H7 (cell line): Measurements from ENCODE around the gene APCDD1. TPM values are rescaled to one million over a fixed set of nuclear protein-coding genes. Genes with fewer than 3 reads are reported as not detected.

ENCODE experiments used
- DNase-seq: peaks from one replicate; pipeline ENCODE4 v3.0.0; 2012
- H3K27me3 ChIP-seq: 2 replicates; pipeline ENCODE4 v1.6.0; 2011; ENCODE audit warnings: mild to moderate bottlenecking, low read length; ENCODE audit not compliant: control insufficient read depth, insufficient read depth
- H3K36me3 ChIP-seq: replicated peaks from 2 replicates; pipeline ENCODE4 v1.5.1; 2011; ENCODE audit warnings: low read length; ENCODE audit not compliant: control insufficient read depth, insufficient read depth
- H3K4me3 ChIP-seq: 2 replicates; pipeline ENCODE4 v1.5.1; 2011; ENCODE audit warnings: low read depth, mild to moderate bottlenecking, control low read depth, low read length, moderate library complexity; ENCODE audit not compliant: insufficient read depth
- total RNA-seq: library from RNA; depleted of rRNA; stranded (reverse); fragments of >200 nt; shearing (Covaris generic); gene quantifications from 2 replicates; pipeline ENCODE4 v1.2.3, GENCODE V29; 2014

APCDD1 gene
- total RNA-seq, 1 experiment from 2014 or later: 26.8 TPM

- DNase-seq: no peak
- Histone ChIP-seq H3K4me3 (no peak overlapping the region), H3K36me3 (no peaks in the 10 kb centered on the region), H3K27me3 (no peaks in the 10 kb centered on the region)
These were observed 34.9 kb upstream of the APCDD1 start for GRCh38 chr18:10419420-10420103.

- no peak for DNase-seq
- no peaks in the 10 kb centered on the region for H3K27me3 ChIP-seq
- no peak overlapping the region for H3K4me3 ChIP-seq
- no peaks in the 10 kb centered on the region for H3K36me3 ChIP-seq
These were observed 33.7 kb upstream of the APCDD1 start for GRCh38 chr18:10420561-10421352.

DNA sequence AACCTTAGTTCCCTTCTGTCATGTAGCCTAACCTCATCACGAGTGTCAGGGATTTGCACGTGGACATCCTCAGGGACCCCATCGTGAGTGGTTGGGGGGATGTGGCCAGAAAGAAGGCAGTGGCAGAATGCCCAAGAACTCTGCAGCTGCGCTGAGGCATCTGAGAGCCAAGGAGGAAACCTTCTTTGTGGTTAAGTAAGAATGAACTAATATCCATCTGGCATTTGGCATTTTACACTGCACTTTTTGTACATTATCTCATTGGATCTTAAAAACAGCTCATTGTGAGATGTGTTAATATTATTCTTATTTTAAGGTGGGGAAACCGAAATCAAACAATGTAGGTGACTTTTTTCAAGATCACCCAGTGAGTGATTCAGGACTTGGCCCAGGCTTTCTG, 32.6 kb upstream of the APCDD1 start:
- no peak overlapping the region for H3K4me3 ChIP-seq
- DNase-seq: no peak
- H3K36me3 ChIP-seq: no peaks in the 10 kb centered on the region
- H3K27me3 ChIP-seq: no peaks in the 10 kb centered on the region

DNA sequence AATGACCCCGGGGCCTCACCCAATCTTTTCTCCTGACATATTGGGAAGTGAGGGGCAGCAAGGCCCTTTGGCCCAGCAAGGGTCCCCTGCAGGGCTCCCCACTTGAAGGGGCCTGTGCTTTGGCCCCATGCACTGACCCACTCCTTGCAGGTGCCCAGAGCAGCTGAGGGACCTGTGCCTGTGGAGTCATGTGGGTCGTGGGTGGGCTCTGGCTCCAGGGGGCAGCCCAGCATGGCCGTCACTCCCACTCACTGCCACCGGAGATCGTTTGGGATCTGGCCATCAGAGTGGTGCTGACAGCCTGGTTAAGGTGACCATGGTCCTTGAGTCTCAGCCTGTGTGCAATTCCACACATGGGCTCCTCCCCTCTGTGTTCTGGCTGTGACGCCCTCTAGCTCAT, 31.7 kb upstream of the APCDD1 start:
- no peak for DNase-seq
- H3K4me3 ChIP-seq: no peak overlapping the region
- no peaks in the 10 kb centered on the region for H3K27me3 ChIP-seq
- H3K36me3 ChIP-seq: no peaks in the 10 kb centered on the region

- H3K36me3 ChIP-seq: no peaks in the 10 kb centered on the region
- H3K27me3 ChIP-seq: no peaks in the 10 kb centered on the region
- H3K4me3 ChIP-seq: no peak overlapping the region
- no peak for DNase-seq
These were observed 29.7 kb upstream of the APCDD1 start for GRCh38 chr18:10424585-10425307.

DNA sequence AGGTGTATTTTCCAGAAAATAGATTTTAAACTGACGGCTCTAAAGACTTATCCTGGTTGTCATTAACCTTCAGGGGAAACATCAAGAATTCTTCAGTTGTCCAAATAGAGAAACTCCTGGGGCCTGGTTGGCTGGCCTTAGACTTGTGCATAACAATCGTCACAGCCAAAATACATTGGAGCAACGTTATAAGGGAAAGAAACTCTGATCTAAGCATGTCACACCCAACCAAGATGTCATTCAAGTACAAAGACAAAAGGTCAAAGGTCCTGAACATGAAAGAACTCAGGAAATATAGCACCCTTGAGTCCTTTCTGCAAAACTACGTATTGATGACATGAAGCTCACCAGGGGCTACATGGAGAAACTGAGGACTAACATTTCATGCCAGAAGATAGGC, 23.8 kb upstream of the APCDD1 start:
- no peak overlapping the region for H3K4me3 ChIP-seq
- H3K36me3 ChIP-seq: no peaks in the 10 kb centered on the region
- no peaks in the 10 kb centered on the region for H3K27me3 ChIP-seq
- no peak for DNase-seq

GRCh38 chr18:10431680-10432079, 22.8 kb upstream of the APCDD1 start:
- H3K36me3 ChIP-seq: no peaks in the 10 kb centered on the region

DNA sequence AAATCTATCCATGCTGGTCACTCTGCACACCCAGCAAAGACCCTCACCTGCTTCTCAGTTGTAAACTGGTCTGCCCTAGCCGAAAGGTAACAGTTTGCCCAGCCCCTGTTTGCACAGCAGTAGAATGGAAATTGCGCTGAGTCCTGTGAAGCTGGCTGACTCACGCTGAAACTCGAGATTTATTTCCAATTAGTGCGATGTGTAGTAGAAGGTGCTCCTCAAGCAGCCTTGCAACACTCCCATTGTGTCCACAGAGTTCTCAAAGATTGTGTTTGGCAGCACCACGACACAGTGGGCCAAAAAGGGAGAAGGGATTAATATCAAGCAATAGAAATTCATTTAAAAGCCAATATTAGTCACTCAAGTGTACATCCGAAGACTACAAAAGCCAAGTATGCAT, 21.7 kb upstream of the APCDD1 start:
- no peak for DNase-seq
- Histone ChIP-seq H3K36me3 (no peaks in the 10 kb centered on the region), H3K27me3 (no peaks in the 10 kb centered on the region), H3K4me3 (no peak overlapping the region)

More at GRCh38 chr18:10431680-10432079, 22.8 kb upstream of the APCDD1 start:
- no peak for DNase-seq
- Histone ChIP-seq H3K4me3 (no peak overlapping the region), H3K27me3 (no peaks in the 10 kb centered on the region)

DNA sequence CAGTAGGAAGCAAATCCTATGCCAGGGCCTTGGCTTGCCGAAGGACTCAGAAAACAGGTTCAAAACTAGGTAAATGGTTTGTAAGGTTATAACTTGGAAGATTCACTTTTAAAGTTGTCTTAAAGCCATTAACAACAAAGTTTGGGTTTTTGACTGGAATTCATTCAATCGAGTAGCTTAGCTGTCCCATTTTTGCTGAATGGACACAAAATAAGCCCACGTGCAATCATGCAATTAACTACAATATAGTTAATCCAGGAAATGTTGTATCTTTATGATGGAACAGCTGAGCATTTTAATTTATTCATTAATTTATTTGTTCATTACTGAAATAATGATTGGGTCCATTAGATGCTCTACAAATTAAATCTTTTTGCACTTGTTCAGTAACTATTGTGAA, 18.3 kb upstream of the APCDD1 start:
- H3K36me3 ChIP-seq: no peaks in the 10 kb centered on the region
- no peak overlapping the region for H3K4me3 ChIP-seq
- no peak for DNase-seq
- no peaks in the 10 kb centered on the region; the same call in 1 of the 2 replicates for H3K27me3 ChIP-seq

- H3K27me3 ChIP-seq: no peaks in the 10 kb centered on the region; the same call in 1 of the 2 replicates
- DNase-seq: no peak
- no peak overlapping the region for H3K4me3 ChIP-seq
- H3K36me3 ChIP-seq: no peaks in the 10 kb centered on the region
These were observed 16.6 kb upstream of the APCDD1 start for GRCh38 chr18:10437837-10438236.

DNA sequence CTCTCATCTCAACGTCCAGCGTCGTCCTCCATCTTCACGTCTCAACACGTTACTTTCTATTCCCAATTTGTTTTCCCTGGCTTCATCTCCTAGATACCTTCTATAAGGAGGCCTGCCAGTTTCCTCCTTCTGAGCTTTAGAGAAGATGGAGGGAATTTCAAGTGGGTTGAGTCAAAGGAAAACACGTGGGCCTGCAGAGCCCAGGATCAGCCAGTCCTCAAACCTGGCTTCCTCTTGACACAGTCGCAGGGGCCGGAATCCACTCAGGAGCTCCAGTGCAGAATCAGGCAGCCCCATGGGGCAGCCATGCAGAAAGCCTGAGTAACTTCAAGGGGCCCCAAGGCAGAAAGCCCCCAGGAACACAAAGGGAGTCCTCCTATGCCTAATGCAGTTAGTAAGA, 14.5 kb upstream of the APCDD1 start:
- Histone ChIP-seq H3K36me3 (no peaks in the 10 kb centered on the region), H3K4me3 (no peak overlapping the region), H3K27me3 (no peaks in the 10 kb centered on the region; the same call in 1 of the 2 replicates)
- DNase-seq: no peak

- Histone ChIP-seq H3K27me3 (no peaks in the 10 kb centered on the region; the same call in 1 of the 2 replicates), H3K4me3 (no peak overlapping the region), H3K36me3 (no peaks in the 10 kb centered on the region)
- DNase-seq: no peak
These were observed 13.6 kb upstream of the APCDD1 start for GRCh38 chr18:10440884-10441283.

DNA sequence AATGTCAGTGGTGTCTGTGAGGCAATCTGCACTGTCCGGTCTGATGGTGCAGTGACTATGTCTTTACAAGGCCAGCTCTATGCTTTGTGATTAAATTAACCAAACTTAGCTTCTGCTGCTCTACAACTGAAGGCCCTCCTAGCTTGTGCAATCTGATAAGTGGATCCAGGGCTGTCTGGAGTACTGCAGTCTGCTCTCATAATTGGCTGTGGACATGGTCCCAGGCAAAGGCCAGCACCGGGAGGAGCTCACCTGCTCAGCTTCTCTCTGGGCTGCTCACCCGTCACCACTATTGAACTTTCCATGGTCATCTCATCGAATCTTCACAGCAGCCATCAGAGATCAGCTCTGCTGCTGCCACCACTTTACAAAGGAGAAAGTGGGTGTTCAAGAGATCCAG, 13.0 kb upstream of the APCDD1 start:
- Histone ChIP-seq H3K27me3 (no peaks in the 10 kb centered on the region; the same call in 1 of the 2 replicates), H3K36me3 (no peaks in the 10 kb centered on the region), H3K4me3 (no peak overlapping the region)
- DNase-seq: no peak

DNA sequence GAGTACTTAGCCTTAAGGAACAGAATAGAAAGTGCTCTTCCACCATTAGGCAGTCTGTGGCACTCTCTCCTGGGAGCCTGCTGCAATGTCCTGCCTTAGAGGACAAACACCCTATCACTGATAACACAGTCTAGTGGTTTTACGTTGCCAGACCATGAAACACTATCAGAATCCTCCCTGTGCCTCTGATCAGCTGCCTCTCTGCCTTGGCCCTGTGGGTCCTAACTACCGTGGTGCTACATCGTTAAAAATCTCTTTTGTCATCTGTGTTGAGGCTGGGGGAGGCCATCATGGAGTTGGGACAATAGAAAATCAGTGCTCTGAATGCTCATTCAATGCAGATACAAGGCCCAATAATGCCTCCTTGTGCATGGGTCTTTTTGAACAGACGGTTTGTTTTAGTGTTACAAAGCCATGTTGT, 11.9 kb upstream of the APCDD1 start:
- DNase-seq: no peak
- no peaks in the 10 kb centered on the region for H3K36me3 ChIP-seq
- no peaks in the 10 kb centered on the region; the same call in 1 of the 2 replicates for H3K27me3 ChIP-seq
- no peak overlapping the region for H3K4me3 ChIP-seq

GRCh38 chr18:10443001-10443400, 11.4 kb upstream of the APCDD1 start:
- Histone ChIP-seq H3K27me3 (no peaks in the 10 kb centered on the region; the same call in 1 of the 2 replicates), H3K4me3 (no peak overlapping the region), H3K36me3 (no peaks in the 10 kb centered on the region)
- no peak for DNase-seq
